K562 (cell line): Measurements from ENCODE around the gene ZFP36. TPM values are rescaled to one million over a fixed set of nuclear protein-coding genes. Genes with fewer than 3 reads are reported as not detected.
A peak's percentile ranks its signal among the peaks of the same experiment; 100 is the strongest.

ENCODE experiments used
- BACH1 ChIP-seq: fragments of 200-800 bp; sonication (Bioruptor generic); IDR thresholded peaks from 2 replicates; pipeline ENCODE4 v1.6.1; 2016; ENCODE audit warnings: missing genetic modification characterization, missing compliant biosample characterization
- CHD2 ChIP-seq: IDR thresholded peaks from 2 replicates; pipeline ENCODE4 v1.6.1; 2011; ENCODE audit warnings: low read depth, low read length
- FOXP1 ChIP-seq: sonication (generic); formaldehyde crosslinking; IDR thresholded peaks from 2 replicates; pipeline ENCODE4 v1.8.0; 2022; ENCODE audit warnings: mild to moderate bottlenecking, missing genetic modification reagents
- GABPA ChIP-seq: fragments of 200-800 bp; sonication (Bioruptor generic); conservative IDR thresholded peaks from 2 replicates; pipeline ENCODE4 v1.6.1; 2016; ENCODE audit warnings: low read depth, missing genetic modification characterization, missing compliant biosample characterization
- SMARCB1 ChIP-seq: IDR thresholded peaks from 2 replicates; pipeline ENCODE4 v1.6.1; 2011; ENCODE audit warnings: improper control_type of control experiment, low read depth; ENCODE audit not compliant: insufficient read length
- TCF7 ChIP-seq: sonication (generic); IDR thresholded peaks from 2 replicates; pipeline ENCODE4 v1.6.1; 2016; ENCODE audit warnings: antibody characterized with exemption, borderline replicate concordance
- ZEB2 ChIP-seq: fragments of 450-650 bp; IDR thresholded peaks from 2 replicates; pipeline ENCODE4 v1.6.1; 2016
- ZFP30 ChIP-seq: fragments of 250-450 bp; sonication (Bioruptor Pico); IDR thresholded peaks from 2 replicates; pipeline ENCODE4 v1.8.0; 2022; ENCODE audit warnings: moderate library complexity, mild to moderate bottlenecking, inconsistent platforms, borderline replicate concordance
- ZNF175 ChIP-seq: fragments of 200-800 bp; sonication (Bioruptor generic); IDR thresholded peaks from 2 replicates; pipeline ENCODE4 v1.6.1; 2016; ENCODE audit warnings: low read depth, mild to moderate bottlenecking, missing genetic modification characterization, missing compliant biosample characterization
- ZNF217 ChIP-seq: sonication (generic); formaldehyde crosslinking; IDR thresholded peaks from 2 replicates; pipeline ENCODE4 v1.8.0; 2022; ENCODE audit warnings: mild to moderate bottlenecking, missing genetic modification reagents
- polyA plus RNA-seq, 8 experiments: library from polyadenylated mRNA; depleted of rRNA in 4 of 8; stranded (reverse) in 5 of 8; unstranded in 3 of 8; fragments of >200 nt; fragmentation: Nextera tagmentation in 2 of 8; fragmentation: Illumina TruSeq in 1 of 8; extraction: Ambion mirVana in 2 of 8; extraction: Trizol in 1 of 8; gene quantifications; 2 replicates each; pipeline versions ENCODE4 v1.2.1 to v1.2.3, GENCODE V29; 2011 to 2014; ENCODE audit warnings: inconsistent platforms in 1 of 8, missing spikeins in 1 of 8
- total RNA-seq, 7 experiments: library from RNA; depleted of rRNA in 6 of 7; stranded (reverse); fragments of >200 nt in 6 of 7; fragmentation: Illumina TruSeq in 2 of 7; extraction: Trizol in 2 of 7; gene quantifications; 2 replicates each; pipeline versions ENCODE4 v1.2.1 to v1.2.3, GENCODE V29; 2011 to 2021; ENCODE audit warnings: low replicate concordance in 1 of 7
- TF ChIP-seq, protein P1 (sequence below): fragments of 200-600 bp; sonication (generic); IDR thresholded peaks from one replicate; pipeline ENCODE4 v1.6.1; 2012; ENCODE audit warnings: mild to moderate bottlenecking, low read depth, low read length, inconsistent platforms
- TF ChIP-seq, protein P2 (sequence below): fragments of 250-450 bp; sonication (Bioruptor Pico); IDR thresholded peaks from 2 replicates; pipeline ENCODE4 v1.5.0; 2021; ENCODE audit warnings: mild to moderate bottlenecking, borderline replicate concordance
- TF ChIP-seq, protein P3 (sequence below): sonication (generic); IDR thresholded peaks from 2 replicates; pipeline ENCODE4 v1.6.1; 2016

ZFP36 gene
- total and polyA plus RNA-seq, 9 of the 15 experiments (the other 6 are each of a cell fraction or from before 2014, with no cell fraction given) = 1.0 to 20.1 (median 3.5) TPM

DNA sequence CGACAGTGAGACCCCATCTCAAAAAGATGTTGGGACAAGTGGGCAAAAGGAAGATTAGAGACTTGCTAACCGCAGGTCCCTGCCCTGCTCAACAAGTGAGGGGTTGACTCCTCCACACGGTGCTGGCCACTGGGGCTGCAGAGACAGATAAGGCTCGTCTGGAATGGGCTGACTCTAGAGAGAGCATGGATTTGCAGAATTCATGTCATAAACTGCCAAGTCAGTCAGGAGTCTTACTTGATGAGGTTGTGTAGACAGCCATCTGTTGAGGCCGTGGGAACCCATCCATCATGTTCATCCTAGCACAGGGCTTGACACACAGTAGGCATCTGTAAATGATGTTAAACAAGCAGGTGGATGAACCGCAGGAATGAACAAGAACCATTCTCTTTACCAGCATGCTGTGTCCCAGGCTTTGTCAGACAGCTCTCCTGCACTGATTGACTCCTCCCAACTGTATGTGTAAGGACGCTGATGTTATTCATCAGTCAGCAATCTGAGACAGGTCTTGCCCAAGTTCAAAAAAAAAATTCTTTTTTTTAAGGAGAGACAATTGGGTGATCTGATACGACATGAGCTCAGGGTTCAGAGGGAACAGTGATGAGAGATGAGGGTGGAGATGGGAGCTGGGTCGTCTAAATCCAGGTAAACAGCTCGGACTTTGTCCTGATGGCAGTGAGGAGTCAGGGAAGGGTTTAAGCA, 24.6 kb upstream of the ZFP36 start (continued):
- TF ChIP-seq, protein P1, sequence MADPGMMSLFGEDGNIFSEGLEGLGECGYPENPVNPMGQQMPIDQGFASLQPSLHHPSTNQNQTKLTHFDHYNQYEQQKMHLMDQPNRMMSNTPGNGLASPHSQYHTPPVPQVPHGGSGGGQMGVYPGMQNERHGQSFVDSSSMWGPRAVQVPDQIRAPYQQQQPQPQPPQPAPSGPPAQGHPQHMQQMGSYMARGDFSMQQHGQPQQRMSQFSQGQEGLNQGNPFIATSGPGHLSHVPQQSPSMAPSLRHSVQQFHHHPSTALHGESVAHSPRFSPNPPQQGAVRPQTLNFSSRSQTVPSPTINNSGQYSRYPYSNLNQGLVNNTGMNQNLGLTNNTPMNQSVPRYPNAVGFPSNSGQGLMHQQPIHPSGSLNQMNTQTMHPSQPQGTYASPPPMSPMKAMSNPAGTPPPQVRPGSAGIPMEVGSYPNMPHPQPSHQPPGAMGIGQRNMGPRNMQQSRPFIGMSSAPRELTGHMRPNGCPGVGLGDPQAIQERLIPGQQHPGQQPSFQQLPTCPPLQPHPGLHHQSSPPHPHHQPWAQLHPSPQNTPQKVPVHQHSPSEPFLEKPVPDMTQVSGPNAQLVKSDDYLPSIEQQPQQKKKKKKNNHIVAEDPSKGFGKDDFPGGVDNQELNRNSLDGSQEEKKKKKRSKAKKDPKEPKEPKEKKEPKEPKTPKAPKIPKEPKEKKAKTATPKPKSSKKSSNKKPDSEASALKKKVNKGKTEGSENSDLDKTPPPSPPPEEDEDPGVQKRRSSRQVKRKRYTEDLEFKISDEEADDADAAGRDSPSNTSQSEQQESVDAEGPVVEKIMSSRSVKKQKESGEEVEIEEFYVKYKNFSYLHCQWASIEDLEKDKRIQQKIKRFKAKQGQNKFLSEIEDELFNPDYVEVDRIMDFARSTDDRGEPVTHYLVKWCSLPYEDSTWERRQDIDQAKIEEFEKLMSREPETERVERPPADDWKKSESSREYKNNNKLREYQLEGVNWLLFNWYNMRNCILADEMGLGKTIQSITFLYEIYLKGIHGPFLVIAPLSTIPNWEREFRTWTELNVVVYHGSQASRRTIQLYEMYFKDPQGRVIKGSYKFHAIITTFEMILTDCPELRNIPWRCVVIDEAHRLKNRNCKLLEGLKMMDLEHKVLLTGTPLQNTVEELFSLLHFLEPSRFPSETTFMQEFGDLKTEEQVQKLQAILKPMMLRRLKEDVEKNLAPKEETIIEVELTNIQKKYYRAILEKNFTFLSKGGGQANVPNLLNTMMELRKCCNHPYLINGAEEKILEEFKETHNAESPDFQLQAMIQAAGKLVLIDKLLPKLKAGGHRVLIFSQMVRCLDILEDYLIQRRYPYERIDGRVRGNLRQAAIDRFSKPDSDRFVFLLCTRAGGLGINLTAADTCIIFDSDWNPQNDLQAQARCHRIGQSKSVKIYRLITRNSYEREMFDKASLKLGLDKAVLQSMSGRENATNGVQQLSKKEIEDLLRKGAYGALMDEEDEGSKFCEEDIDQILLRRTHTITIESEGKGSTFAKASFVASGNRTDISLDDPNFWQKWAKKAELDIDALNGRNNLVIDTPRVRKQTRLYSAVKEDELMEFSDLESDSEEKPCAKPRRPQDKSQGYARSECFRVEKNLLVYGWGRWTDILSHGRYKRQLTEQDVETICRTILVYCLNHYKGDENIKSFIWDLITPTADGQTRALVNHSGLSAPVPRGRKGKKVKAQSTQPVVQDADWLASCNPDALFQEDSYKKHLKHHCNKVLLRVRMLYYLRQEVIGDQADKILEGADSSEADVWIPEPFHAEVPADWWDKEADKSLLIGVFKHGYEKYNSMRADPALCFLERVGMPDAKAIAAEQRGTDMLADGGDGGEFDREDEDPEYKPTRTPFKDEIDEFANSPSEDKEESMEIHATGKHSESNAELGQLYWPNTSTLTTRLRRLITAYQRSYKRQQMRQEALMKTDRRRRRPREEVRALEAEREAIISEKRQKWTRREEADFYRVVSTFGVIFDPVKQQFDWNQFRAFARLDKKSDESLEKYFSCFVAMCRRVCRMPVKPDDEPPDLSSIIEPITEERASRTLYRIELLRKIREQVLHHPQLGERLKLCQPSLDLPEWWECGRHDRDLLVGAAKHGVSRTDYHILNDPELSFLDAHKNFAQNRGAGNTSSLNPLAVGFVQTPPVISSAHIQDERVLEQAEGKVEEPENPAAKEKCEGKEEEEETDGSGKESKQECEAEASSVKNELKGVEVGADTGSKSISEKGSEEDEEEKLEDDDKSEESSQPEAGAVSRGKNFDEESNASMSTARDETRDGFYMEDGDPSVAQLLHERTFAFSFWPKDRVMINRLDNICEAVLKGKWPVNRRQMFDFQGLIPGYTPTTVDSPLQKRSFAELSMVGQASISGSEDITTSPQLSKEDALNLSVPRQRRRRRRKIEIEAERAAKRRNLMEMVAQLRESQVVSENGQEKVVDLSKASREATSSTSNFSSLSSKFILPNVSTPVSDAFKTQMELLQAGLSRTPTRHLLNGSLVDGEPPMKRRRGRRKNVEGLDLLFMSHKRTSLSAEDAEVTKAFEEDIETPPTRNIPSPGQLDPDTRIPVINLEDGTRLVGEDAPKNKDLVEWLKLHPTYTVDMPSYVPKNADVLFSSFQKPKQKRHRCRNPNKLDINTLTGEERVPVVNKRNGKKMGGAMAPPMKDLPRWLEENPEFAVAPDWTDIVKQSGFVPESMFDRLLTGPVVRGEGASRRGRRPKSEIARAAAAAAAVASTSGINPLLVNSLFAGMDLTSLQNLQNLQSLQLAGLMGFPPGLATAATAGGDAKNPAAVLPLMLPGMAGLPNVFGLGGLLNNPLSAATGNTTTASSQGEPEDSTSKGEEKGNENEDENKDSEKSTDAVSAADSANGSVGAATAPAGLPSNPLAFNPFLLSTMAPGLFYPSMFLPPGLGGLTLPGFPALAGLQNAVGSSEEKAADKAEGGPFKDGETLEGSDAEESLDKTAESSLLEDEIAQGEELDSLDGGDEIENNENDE = no peak
- TF ChIP-seq, protein P2, sequence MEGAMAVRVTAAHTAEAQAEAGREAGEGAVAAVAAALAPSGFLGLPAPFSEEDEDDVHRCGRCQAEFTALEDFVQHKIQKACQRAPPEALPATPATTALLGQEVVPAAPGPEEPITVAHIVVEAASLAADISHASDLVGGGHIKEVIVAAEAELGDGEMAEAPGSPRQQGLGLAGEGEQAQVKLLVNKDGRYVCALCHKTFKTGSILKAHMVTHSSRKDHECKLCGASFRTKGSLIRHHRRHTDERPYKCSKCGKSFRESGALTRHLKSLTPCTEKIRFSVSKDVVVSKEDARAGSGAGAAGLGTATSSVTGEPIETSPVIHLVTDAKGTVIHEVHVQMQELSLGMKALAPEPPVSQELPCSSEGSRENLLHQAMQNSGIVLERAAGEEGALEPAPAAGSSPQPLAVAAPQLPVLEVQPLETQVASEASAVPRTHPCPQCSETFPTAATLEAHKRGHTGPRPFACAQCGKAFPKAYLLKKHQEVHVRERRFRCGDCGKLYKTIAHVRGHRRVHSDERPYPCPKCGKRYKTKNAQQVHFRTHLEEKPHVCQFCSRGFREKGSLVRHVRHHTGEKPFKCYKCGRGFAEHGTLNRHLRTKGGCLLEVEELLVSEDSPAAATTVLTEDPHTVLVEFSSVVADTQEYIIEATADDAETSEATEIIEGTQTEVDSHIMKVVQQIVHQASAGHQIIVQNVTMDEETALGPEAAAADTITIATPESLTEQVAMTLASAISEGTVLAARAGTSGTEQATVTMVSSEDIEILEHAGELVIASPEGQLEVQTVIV (CRISPR knock-in tag) = no peak
- no peak for TF ChIP-seq ZFP30 (CRISPR knock-in tag)
- TF ChIP-seq, protein P3, sequence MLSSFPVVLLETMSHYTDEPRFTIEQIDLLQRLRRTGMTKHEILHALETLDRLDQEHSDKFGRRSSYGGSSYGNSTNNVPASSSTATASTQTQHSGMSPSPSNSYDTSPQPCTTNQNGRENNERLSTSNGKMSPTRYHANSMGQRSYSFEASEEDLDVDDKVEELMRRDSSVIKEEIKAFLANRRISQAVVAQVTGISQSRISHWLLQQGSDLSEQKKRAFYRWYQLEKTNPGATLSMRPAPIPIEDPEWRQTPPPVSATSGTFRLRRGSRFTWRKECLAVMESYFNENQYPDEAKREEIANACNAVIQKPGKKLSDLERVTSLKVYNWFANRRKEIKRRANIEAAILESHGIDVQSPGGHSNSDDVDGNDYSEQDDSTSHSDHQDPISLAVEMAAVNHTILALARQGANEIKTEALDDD = peak; percentile 56; the same call in 1 of the 2 replicates
- no peak for TF ChIP-seq SMARCB1
- no peak for TF ChIP-seq ZEB2
- no peak for TF ChIP-seq CHD2
- no peak for TF ChIP-seq ZNF217
- TF ChIP-seq BACH1 (tag) = peak; percentile 66; the same call in 1 of the 2 replicates
- no peak for TF ChIP-seq GABPA (tag)
- no peak for TF ChIP-seq TCF7
- TF ChIP-seq FOXP1 = no peak
- TF ChIP-seq ZNF175 (CRISPR knock-in tag) = no peak
